Endothelial cell of umbilical vein (primary cell): ENCODE results near the gene KCNJ18. TPM values are rescaled to one million over a fixed set of nuclear protein-coding genes. Genes with fewer than 3 reads are reported as not detected.
"Not testable (repeated sequence)": the region's sequence is repeated elsewhere in the genome, so short reads cannot be mapped to it uniquely, and the experiment has no call there.

Experiments used
- BruUV-seq: library from RNA; stranded (reverse); fragments of 400-500 nt; replicated peaks from 2 replicates; lab custom pipeline; 2021; lab: Mats Ljungman, UMichigan
- CTCF ChIA-PET: fragments of 300-600, 350-600 bp; sonication (Branson Sonifier 250); formaldehyde crosslinking; loops from one replicate; lab custom pipeline; 2021; ENCODE audit warnings: antibody characterized with exemption, inconsistent platforms; lab: Charles Lee
- POLR2A ChIA-PET: fragments of 300-600, 350-600 bp; sonication (Branson Sonifier 250); formaldehyde crosslinking; loops from one replicate; lab custom pipeline; 2021; ENCODE audit warnings: antibody characterized with exemption, inconsistent platforms; lab: Charles Lee
- DNase-seq: peaks from one replicate; pipeline ENCODE4 v3.0.0-alpha.2; 2011; ENCODE audit warnings: low read depth, low spot score
- FAIRE-seq: peaks from 2 replicates; lab custom pipeline; 2011; peaks lifted over from hg19 to GRCh38; lab: Jason Lieb, UNC
- H2AFZ ChIP-seq: 2 replicates; pipeline ENCODE4 v1.6.0; 2012; ENCODE audit warnings: low read depth, low read length, control low read depth, inconsistent platforms
- H3K27ac ChIP-seq: 2 replicates; pipeline ENCODE4 v1.5.1; 2011; ENCODE audit warnings: low read depth, mild to moderate bottlenecking, control low read depth, low read length, moderate library complexity; ENCODE audit not compliant: insufficient read depth
- H3K27me3 ChIP-seq, 2 experiments: 2 replicates each; pipeline versions ENCODE4 v1.6.0 to v1.6.1; 2011; ENCODE audit warnings: low read length in 2 of 2, mixed read lengths in 1 of 2; ENCODE audit not compliant: control insufficient read depth in 2 of 2, insufficient read depth in 2 of 2
- H3K36me3 ChIP-seq, 2 experiments: 2 replicates in 1 of 2; 3 replicates in 1 of 2; pipeline ENCODE4 v1.5.1; 2011; ENCODE audit warnings: low read length in 2 of 2, mild to moderate bottlenecking in 1 of 2, moderate library complexity in 1 of 2; ENCODE audit not compliant: control insufficient read depth in 2 of 2, insufficient read depth in 2 of 2; ENCODE audit errors: extremely low read depth in 1 of 2
- H3K4me1 ChIP-seq: 3 replicates; pipeline ENCODE4 v1.5.1; 2011; ENCODE audit warnings: mild to moderate bottlenecking, low read length; ENCODE audit not compliant: control insufficient read depth, insufficient read depth; ENCODE audit errors: extremely low read depth
- H3K4me2 ChIP-seq: 2 replicates; pipeline ENCODE4 v1.6.1; 2011; ENCODE audit warnings: low read length, control low read depth, mixed read lengths; ENCODE audit not compliant: insufficient read depth
- H3K4me3 ChIP-seq, 3 experiments: fragments of 200-600 bp in 1 of 3; sonication (generic), shearing (Covaris generic) in 1 of 3; replicated peaks in 1 of 3; 2 replicates each; pipeline ENCODE4 v1.5.1; 2011 to 2016; ENCODE audit warnings: control low read depth in 3 of 3, low read length in 3 of 3, mild to moderate bottlenecking in 2 of 3, inconsistent platforms in 1 of 3, low read depth in 1 of 3, moderate library complexity in 1 of 3; ENCODE audit not compliant: insufficient read depth in 1 of 3
- H3K79me2 ChIP-seq: 2 replicates; pipeline ENCODE4 v1.6.0; 2012; ENCODE audit warnings: low read length, inconsistent platforms; ENCODE audit not compliant: control insufficient read depth, insufficient read depth
- H3K9ac ChIP-seq: replicated peaks from 2 replicates; pipeline ENCODE3; 2011; ENCODE audit warnings: low read length, control low read depth; ENCODE audit not compliant: insufficient read depth; ENCODE audit errors: extremely low read depth
- H3K9me1 ChIP-seq: replicated peaks from 3 replicates; pipeline ENCODE4 v1.6.0; 2011; ENCODE audit warnings: mild to moderate bottlenecking, low read length; ENCODE audit not compliant: control insufficient read depth, insufficient read depth; ENCODE audit errors: extremely low read depth
- H3K9me3 ChIP-seq: replicated peaks from 2 replicates; pipeline ENCODE4 v1.5.1; 2012; ENCODE audit warnings: low read length, inconsistent platforms; ENCODE audit not compliant: control insufficient read depth, insufficient read depth
- H4K20me1 ChIP-seq: replicated peaks from 2 replicates; pipeline ENCODE3; 2011; ENCODE audit warnings: mild to moderate bottlenecking, low read length; ENCODE audit not compliant: control insufficient read depth, insufficient read depth; ENCODE audit errors: extremely low read depth
- dilution Hi-C: fragments of 300-500 bp; cut with MboI; formaldehyde crosslinking; loops from one replicate; pipeline ENCODE4 v1.15.0; 2019; ENCODE audit warnings: low sequenced_read_pairs; ENCODE audit not compliant: extremely low pct_ligation_motif_present
- intact Hi-C: fragments of 100-400 bp; cut with micrococcal nuclease; formaldehyde crosslinking; loops from one replicate; pipeline ENCODE4 v1.10.0; 2022
- polyA plus RNA-seq, 4 experiments: library from polyadenylated mRNA; depleted of rRNA in 3 of 4; stranded (reverse) in 3 of 4; unstranded in 1 of 4; fragments of >200 nt; gene quantifications; 2 replicates each; pipeline versions ENCODE4 v1.2.1 to v1.2.3, GENCODE V29; 2011 to 2012; ENCODE audit warnings: missing spikeins in 1 of 4
- total RNA-seq: library from RNA; stranded (reverse); gene quantifications from 2 replicates; pipeline ENCODE4 v1.2.3, GENCODE V29; 2021

KCNJ18 gene
- total and polyA plus RNA-seq, 2 donors (not counting 3 experiments of a cell fraction or from before 2014, with no cell fraction given): not detected

GRCh38 chr17:21696842-21697507 is 4.7 kb downstream of the KCNJ18 start:
- H3K79me2 ChIP-seq, H3K9me3 ChIP-seq, H4K20me1 ChIP-seq, H3K9ac ChIP-seq, H3K4me1 ChIP-seq, FAIRE-seq, H3K9me1 ChIP-seq, H3K27ac ChIP-seq, H3K36me3 ChIP-seq, H3K4me2 ChIP-seq, POLR2A ChIA-PET, H2AFZ ChIP-seq, CTCF ChIA-PET, BruUV-seq, H3K27me3 ChIP-seq, intact Hi-C loops, DNase-seq, dilution Hi-C loops, H3K4me3 ChIP-seq: not testable (repeated sequence)

GRCh38 chr17:21697508-21697860 is 5.2 kb downstream of the KCNJ18 start:
- dilution Hi-C loops, H3K9ac ChIP-seq, H3K79me2 ChIP-seq, CTCF ChIA-PET, H2AFZ ChIP-seq, H3K36me3 ChIP-seq, H4K20me1 ChIP-seq, FAIRE-seq, H3K9me1 ChIP-seq, H3K27ac ChIP-seq, BruUV-seq, H3K4me2 ChIP-seq, H3K4me1 ChIP-seq, intact Hi-C loops, H3K4me3 ChIP-seq, POLR2A ChIA-PET, H3K9me3 ChIP-seq, DNase-seq, H3K27me3 ChIP-seq: not testable (repeated sequence)

GRCh38 chr17:21698437-21699075 is 6.2 kb downstream of the KCNJ18 start:
- BruUV-seq: not testable (repeated sequence)

GRCh38 chr17:21699124-21699523 is 6.8 kb downstream of the KCNJ18 start:
- H3K4me2 ChIP-seq, CTCF ChIA-PET, H3K36me3 ChIP-seq, dilution Hi-C loops, H3K79me2 ChIP-seq, POLR2A ChIA-PET, H3K4me1 ChIP-seq, DNase-seq, H4K20me1 ChIP-seq, H3K27me3 ChIP-seq, H2AFZ ChIP-seq, H3K27ac ChIP-seq, intact Hi-C loops, H3K9me3 ChIP-seq, FAIRE-seq, H3K9me1 ChIP-seq, BruUV-seq, H3K9ac ChIP-seq, H3K4me3 ChIP-seq: not testable (repeated sequence)

More at GRCh38 chr17:21698437-21699075, 6.2 kb downstream of the KCNJ18 start:
- H3K27me3 ChIP-seq, H3K9me3 ChIP-seq, H3K27ac ChIP-seq, H3K4me1 ChIP-seq, H3K9me1 ChIP-seq, CTCF ChIA-PET, H3K4me3 ChIP-seq, intact Hi-C loops, POLR2A ChIA-PET, H3K79me2 ChIP-seq, H2AFZ ChIP-seq, H4K20me1 ChIP-seq, DNase-seq, H3K4me2 ChIP-seq, H3K9ac ChIP-seq, H3K36me3 ChIP-seq, FAIRE-seq, dilution Hi-C loops: not testable (repeated sequence)
